SK-N-SH (cell line): Measurements from ENCODE around the gene NPRL2.

Experiments
- TAF1 ChIP-seq: IDR thresholded peaks from 2 replicates; pipeline ENCODE4 v1.6.1; 2012; ENCODE audit warnings: low read depth, mild to moderate bottlenecking, low read length, moderate library complexity, borderline replicate concordance
- TF ChIP-seq, protein P1 (sequence below): IDR thresholded peaks from 2 replicates; pipeline ENCODE4 v1.4.0; 2012; ENCODE audit warnings: low read depth, borderline replicate concordance
- TF ChIP-seq, protein P2 (sequence below): IDR thresholded peaks from 2 replicates; pipeline ENCODE4 v1.4.0; 2012; ENCODE audit warnings: low read depth, borderline replicate concordance
- TF ChIP-seq, protein P3 (sequence below): IDR thresholded peaks from 2 replicates; pipeline ENCODE4 v1.4.0; 2012; ENCODE audit warnings: low read depth
- TF ChIP-seq, protein P4 (sequence below): fragments of 200-600 bp; sonication (generic); IDR thresholded peaks from 2 replicates; pipeline ENCODE4 v1.6.1; 2017; ENCODE audit warnings: antibody characterized with exemption, mild to moderate bottlenecking, moderate library complexity
- TF ChIP-seq, protein P5 (sequence below): fragments of 150-350 bp; IDR thresholded peaks from 2 replicates; pipeline ENCODE4 v1.6.1; 2016; ENCODE audit warnings: mild to moderate bottlenecking, low read depth, low read length

DNA sequence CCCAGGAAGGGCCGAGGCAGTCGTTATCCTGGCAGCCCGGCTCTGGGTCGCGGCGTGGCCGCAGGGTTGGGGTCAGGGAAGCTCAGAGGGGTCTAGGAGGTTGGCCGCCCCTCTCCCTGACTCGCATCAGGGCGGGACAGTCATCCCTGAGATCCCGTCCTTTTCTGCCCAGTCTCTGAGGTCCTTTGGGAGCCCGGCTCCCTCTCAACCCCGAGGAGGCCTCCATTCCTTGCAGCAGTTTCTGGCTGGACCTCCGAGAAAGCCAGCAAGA lies 28.5 kb downstream of the NPRL2 start:
- TF ChIP-seq, protein P1, sequence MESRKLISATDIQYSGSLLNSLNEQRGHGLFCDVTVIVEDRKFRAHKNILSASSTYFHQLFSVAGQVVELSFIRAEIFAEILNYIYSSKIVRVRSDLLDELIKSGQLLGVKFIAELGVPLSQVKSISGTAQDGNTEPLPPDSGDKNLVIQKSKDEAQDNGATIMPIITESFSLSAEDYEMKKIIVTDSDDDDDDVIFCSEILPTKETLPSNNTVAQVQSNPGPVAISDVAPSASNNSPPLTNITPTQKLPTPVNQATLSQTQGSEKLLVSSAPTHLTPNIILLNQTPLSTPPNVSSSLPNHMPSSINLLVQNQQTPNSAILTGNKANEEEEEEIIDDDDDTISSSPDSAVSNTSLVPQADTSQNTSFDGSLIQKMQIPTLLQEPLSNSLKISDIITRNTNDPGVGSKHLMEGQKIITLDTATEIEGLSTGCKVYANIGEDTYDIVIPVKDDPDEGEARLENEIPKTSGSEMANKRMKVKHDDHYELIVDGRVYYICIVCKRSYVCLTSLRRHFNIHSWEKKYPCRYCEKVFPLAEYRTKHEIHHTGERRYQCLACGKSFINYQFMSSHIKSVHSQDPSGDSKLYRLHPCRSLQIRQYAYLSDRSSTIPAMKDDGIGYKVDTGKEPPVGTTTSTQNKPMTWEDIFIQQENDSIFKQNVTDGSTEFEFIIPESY: no peak
- no peak for TF ChIP-seq TAF1
- TF ChIP-seq, protein P2, sequence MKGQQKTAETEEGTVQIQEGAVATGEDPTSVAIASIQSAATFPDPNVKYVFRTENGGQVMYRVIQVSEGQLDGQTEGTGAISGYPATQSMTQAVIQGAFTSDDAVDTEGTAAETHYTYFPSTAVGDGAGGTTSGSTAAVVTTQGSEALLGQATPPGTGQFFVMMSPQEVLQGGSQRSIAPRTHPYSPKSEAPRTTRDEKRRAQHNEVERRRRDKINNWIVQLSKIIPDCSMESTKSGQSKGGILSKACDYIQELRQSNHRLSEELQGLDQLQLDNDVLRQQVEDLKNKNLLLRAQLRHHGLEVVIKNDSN: no peak
- TF ChIP-seq, protein P3, sequence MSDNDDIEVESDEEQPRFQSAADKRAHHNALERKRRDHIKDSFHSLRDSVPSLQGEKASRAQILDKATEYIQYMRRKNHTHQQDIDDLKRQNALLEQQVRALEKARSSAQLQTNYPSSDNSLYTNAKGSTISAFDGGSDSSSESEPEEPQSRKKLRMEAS: no peak
- TF ChIP-seq, protein P4, sequence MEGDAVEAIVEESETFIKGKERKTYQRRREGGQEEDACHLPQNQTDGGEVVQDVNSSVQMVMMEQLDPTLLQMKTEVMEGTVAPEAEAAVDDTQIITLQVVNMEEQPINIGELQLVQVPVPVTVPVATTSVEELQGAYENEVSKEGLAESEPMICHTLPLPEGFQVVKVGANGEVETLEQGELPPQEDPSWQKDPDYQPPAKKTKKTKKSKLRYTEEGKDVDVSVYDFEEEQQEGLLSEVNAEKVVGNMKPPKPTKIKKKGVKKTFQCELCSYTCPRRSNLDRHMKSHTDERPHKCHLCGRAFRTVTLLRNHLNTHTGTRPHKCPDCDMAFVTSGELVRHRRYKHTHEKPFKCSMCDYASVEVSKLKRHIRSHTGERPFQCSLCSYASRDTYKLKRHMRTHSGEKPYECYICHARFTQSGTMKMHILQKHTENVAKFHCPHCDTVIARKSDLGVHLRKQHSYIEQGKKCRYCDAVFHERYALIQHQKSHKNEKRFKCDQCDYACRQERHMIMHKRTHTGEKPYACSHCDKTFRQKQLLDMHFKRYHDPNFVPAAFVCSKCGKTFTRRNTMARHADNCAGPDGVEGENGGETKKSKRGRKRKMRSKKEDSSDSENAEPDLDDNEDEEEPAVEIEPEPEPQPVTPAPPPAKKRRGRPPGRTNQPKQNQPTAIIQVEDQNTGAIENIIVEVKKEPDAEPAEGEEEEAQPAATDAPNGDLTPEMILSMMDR: no peak
- TF ChIP-seq, protein P5, sequence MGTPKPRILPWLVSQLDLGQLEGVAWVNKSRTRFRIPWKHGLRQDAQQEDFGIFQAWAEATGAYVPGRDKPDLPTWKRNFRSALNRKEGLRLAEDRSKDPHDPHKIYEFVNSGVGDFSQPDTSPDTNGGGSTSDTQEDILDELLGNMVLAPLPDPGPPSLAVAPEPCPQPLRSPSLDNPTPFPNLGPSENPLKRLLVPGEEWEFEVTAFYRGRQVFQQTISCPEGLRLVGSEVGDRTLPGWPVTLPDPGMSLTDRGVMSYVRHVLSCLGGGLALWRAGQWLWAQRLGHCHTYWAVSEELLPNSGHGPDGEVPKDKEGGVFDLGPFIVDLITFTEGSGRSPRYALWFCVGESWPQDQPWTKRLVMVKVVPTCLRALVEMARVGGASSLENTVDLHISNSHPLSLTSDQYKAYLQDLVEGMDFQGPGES: no peak
